GM18519 (cell line): ENCODE measurements around the gene TLCD5.
A peak's percentile ranks its signal among the peaks of the same experiment; 100 is the strongest.

Experiments
- ATAC-seq: cut with Tn5 transposase; IDR thresholded peaks from one replicate; pipeline ENCODE4 v1.9.1; 2021; ENCODE audit warnings: mild to moderate bottlenecking, moderate library complexity; ENCODE audit not compliant: unreplicated experiment, low FRiP score

The TLCD5 gene

GRCh38 chr11:120335908-120336640, 11.0 kb downstream of the TLCD5 start, which contains the start of gene ARHGEF12:
ARHGEF12 (plus strand) TSS chr11:120336413; CDS start chr11:120337244, 831 bp downstream.
- peak; percentile 35 for ATAC-seq

- ATAC-seq: peak; percentile 22
These were observed 11.7 kb downstream of the TLCD5 start for GRCh38 chr11:120336641-120337354.

GRCh38 chr11:120337355-120338106, 12.4 kb downstream of the TLCD5 start:
- no peak for ATAC-seq

GRCh38 chr11:120338107-120338933, 13.2 kb downstream of the TLCD5 start:
- ATAC-seq: no peak

- ATAC-seq: no peak
These were observed 14.3 kb downstream of the TLCD5 start for GRCh38 chr11:120339394-120339890.

- no peak for ATAC-seq
These were observed 15.4 kb downstream of the TLCD5 start for GRCh38 chr11:120340529-120340928.

GRCh38 chr11:120342226-120342625, 17.1 kb downstream of the TLCD5 start:
- ATAC-seq: no peak

GRCh38 chr11:120342678-120343077, 17.6 kb downstream of the TLCD5 start:
- no peak for ATAC-seq

GRCh38 chr11:120343429-120343828, 18.3 kb downstream of the TLCD5 start:
- no peak for ATAC-seq

- ATAC-seq: peak; percentile 64
These were observed 19.4 kb downstream of the TLCD5 start for GRCh38 chr11:120344302-120345004.

GRCh38 chr11:120346233-120346632, 21.1 kb downstream of the TLCD5 start:
- no peak for ATAC-seq

GRCh38 chr11:120350637-120351036, 25.5 kb downstream of the TLCD5 start:
- ATAC-seq: no peak

- no peak for ATAC-seq
These were observed 27.3 kb downstream of the TLCD5 start for GRCh38 chr11:120352405-120352804.

GRCh38 chr11:120354068-120354467, 29.0 kb downstream of the TLCD5 start:
- ATAC-seq: no peak

GRCh38 chr11:120354779-120355178, 29.7 kb downstream of the TLCD5 start:
- ATAC-seq: no peak

GRCh38 chr11:120357620-120358019, 32.5 kb downstream of the TLCD5 start:
- no peak for ATAC-seq

- ATAC-seq: no peak
These were observed 33.6 kb downstream of the TLCD5 start for GRCh38 chr11:120358729-120359128.

GRCh38 chr11:120363436-120363835, 38.3 kb downstream of the TLCD5 start:
- no peak for ATAC-seq

- ATAC-seq: no peak
These were observed 40.4 kb downstream of the TLCD5 start for GRCh38 chr11:120365512-120365911.
